ENCODE results near the gene ALK. TPM values are rescaled to one million over a fixed set of nuclear protein-coding genes. Genes with fewer than 3 reads are reported as not detected.

Gene ALK
- total RNA-seq, 1 donor from 2014 or later: 0.14 TPM

DNA sequence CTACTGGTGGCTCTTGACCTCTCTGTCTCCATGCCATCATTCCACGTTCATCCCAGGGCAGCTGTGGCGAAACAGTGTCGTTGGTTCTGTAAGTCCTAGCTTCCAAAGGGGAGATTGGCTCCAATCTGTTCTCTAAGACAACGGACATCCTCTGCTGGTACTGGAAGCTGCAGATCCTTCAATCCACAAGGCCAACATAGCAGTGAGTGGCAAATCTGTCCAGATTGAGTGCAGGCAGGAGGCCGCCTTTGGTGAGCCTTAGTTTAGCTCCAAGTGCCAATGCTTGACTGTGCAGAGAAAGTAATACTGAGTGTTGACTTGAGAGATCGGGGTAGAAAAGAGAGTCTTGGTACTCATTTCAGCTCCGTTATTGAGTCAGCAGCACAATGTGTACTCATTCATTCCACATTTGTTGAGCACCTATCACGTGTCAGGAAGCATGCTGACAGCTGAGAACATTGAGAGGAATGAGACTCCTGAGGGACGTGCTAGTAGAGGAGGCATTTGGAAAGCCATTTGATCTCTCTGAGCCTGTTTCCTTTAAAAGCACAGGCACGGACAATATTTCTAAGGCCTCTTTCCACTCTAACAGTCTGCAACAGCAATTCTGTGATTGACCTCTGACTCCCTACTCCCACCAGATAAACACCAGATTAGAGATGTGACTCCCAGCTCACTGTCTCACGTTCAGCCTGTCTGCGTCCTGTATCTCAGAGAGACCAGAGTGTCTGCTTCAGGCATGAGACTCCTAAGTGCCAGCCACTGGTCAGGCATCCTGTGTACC, 500.2 kb downstream of the ALK start:
- TF ChIP-seq, protein P1, sequence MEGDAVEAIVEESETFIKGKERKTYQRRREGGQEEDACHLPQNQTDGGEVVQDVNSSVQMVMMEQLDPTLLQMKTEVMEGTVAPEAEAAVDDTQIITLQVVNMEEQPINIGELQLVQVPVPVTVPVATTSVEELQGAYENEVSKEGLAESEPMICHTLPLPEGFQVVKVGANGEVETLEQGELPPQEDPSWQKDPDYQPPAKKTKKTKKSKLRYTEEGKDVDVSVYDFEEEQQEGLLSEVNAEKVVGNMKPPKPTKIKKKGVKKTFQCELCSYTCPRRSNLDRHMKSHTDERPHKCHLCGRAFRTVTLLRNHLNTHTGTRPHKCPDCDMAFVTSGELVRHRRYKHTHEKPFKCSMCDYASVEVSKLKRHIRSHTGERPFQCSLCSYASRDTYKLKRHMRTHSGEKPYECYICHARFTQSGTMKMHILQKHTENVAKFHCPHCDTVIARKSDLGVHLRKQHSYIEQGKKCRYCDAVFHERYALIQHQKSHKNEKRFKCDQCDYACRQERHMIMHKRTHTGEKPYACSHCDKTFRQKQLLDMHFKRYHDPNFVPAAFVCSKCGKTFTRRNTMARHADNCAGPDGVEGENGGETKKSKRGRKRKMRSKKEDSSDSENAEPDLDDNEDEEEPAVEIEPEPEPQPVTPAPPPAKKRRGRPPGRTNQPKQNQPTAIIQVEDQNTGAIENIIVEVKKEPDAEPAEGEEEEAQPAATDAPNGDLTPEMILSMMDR (IDR thresholded peaks at IDR 0.05; ENCODE audit: borderline replicate concordance): no peak
- Histone ChIP-seq H3K4me3 (no peak overlapping the region), H3K27me3 (ENCODE audit: low read depth) (peaks cover 4% of the 10 kb centered on the region), H3K36me3 (no peaks in the 10 kb centered on the region), H3K4me1 (peaks cover 11% of the 10 kb centered on the region), H3K27ac (replicated peaks) (no peak overlapping the region), H3K9me3 (replicated peaks) (no peaks in the 10 kb centered on the region)
- intact Hi-C loops (cut with micrococcal nuclease): no loop called here
- no peak for DNase-seq

DNA sequence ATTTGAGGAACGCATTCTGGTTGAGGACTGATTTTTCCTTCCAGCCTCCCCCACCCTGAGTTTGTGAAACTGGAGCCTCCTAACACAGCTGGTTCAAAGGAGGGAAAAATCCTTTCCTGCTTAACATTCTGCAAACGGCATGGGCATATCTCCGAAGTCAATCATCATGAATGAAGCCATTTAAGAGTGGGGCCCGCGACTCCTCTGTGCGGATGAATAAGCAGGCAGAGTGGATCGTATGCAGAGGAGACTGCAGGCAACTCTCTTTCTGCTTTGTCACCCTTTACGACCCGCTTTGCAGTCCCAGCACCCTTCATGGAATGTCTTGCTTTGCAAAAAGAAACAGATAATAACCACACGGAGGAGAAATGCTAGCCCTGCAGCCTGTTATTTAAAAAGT, 500.9 kb downstream of the ALK start:
- intact Hi-C loops (cut with micrococcal nuclease): no loop called here
- TF ChIP-seq, protein P1 (IDR thresholded peaks at IDR 0.05; ENCODE audit: borderline replicate concordance): no peak
- Histone ChIP-seq H3K4me1 (peaks cover 11% of the 10 kb centered on the region), H3K27ac (replicated peaks) (no peak overlapping the region), H3K9me3 (replicated peaks) (no peaks in the 10 kb centered on the region), H3K4me3 (no peak overlapping the region), H3K36me3 (no peaks in the 10 kb centered on the region), H3K27me3 (ENCODE audit: low read depth) (peaks cover 4% of the 10 kb centered on the region)
- no peak for DNase-seq

DNA sequence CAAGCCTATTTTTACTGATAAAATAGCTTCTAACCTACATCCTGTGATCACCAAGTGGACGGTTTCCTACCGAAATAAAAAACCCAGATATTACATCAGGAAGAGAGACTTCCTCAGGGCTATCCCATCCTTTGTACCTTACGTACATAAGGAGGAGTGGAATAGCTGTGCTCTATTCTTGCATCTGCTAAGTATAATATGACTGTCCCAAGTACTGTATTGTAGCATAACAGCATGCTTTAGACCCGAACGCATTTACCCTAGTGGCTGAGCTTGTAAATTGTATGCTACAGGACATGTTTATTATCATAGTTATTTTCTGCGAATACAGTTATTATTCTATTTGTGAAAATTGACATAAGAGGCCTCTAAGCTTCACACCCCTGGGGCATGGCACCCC, 503.8 kb downstream of the ALK start:
- Histone ChIP-seq H3K4me1 (peaks cover 11% of the 10 kb centered on the region), H3K27ac (replicated peaks) (no peak overlapping the region), H3K9me3 (replicated peaks) (no peaks in the 10 kb centered on the region), H3K36me3 (no peaks in the 10 kb centered on the region), H3K27me3 (ENCODE audit: low read depth) (peaks cover 4% of the 10 kb centered on the region), H3K4me3 (no peak overlapping the region)
- TF ChIP-seq, protein P1 (IDR thresholded peaks at IDR 0.05; ENCODE audit: borderline replicate concordance): no peak
- DNase-seq: no peak
- intact Hi-C loops (cut with micrococcal nuclease): no loop called here

DNA sequence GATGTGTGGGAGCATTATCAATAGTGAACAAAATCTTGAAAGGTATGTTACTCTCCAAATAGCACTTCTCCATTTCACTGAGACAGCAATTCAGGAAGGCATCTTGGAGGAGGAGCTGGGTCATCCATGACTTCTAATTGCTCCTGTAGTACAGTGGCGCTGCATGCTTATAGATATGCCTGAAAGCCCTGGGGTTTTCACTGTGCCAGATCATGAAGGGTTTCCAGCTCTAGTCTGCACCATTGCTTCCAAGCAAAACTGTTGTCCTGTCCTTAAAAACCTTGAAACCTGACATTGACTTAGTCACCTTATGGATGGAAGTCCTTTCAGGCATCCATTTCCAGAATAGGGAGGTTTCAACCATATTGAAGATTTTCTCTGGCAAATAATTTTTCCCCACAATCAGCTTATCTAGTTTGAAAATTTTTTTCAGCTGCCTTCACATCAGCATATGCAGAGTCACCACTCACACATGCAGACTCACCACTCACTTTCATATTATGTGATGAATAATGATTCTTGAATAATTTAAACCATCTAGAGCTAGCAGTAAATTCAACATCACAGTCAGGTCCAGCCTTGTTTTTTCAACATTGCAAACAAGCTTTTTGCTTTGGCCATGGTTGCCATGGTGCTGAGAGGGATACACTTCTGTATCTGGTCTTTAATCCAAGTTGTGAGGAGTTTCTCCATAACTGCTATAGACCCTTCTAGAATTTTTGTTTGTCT, 509.0 kb downstream of the ALK start:
- TF ChIP-seq, protein P1 (IDR thresholded peaks at IDR 0.05; ENCODE audit: borderline replicate concordance): no peak

DNA sequence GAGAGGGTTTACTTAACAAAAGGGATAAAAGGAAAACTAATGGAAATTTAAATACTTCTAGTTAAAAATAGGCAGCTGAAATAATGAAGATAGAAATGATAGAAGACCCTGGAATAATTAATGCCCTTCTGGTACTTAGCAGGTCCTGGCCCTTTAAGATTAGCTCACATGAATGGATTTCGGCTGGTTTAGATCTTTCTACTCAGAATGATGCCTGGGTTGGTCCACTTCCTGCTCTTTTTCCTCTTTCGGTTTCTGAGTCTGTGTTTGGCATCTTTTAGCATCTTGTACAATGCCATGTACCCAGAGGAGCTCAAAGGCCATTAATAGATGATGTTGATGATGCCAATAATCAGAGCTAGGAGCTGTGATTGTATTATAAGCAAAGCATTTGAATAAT, 515.7 kb downstream of the ALK start:
- Histone ChIP-seq H3K9me3 (replicated peaks) (no peaks in the 10 kb centered on the region), H3K27me3 (ENCODE audit: low read depth) (peaks cover 22% of the 10 kb centered on the region), H3K27ac (replicated peaks) (no peak overlapping the region), H3K36me3 (no peaks in the 10 kb centered on the region), H3K4me1 (no peaks in the 10 kb centered on the region), H3K4me3 (no peak overlapping the region)
- DNase-seq: no peak
- intact Hi-C loops (cut with micrococcal nuclease): no loop called here
- TF ChIP-seq, protein P1 (IDR thresholded peaks at IDR 0.05; ENCODE audit: borderline replicate concordance): no peak

More for the DNA sequence above, 509.0 kb downstream of the ALK start:
- Histone ChIP-seq H3K9me3 (replicated peaks) (no peaks in the 10 kb centered on the region), H3K27me3 (ENCODE audit: low read depth) (peaks cover 12% of the 10 kb centered on the region), H3K27ac (replicated peaks) (no peak overlapping the region), H3K4me3 (no peak overlapping the region), H3K4me1 (no peaks in the 10 kb centered on the region), H3K36me3 (no peaks in the 10 kb centered on the region)
- intact Hi-C loops (cut with micrococcal nuclease): no loop called here
- no peak for DNase-seq

Data from left ventricle myocardium inferior (tissue), 1 donor.